ENCODE measurements around the gene EFNA2.

DNA sequence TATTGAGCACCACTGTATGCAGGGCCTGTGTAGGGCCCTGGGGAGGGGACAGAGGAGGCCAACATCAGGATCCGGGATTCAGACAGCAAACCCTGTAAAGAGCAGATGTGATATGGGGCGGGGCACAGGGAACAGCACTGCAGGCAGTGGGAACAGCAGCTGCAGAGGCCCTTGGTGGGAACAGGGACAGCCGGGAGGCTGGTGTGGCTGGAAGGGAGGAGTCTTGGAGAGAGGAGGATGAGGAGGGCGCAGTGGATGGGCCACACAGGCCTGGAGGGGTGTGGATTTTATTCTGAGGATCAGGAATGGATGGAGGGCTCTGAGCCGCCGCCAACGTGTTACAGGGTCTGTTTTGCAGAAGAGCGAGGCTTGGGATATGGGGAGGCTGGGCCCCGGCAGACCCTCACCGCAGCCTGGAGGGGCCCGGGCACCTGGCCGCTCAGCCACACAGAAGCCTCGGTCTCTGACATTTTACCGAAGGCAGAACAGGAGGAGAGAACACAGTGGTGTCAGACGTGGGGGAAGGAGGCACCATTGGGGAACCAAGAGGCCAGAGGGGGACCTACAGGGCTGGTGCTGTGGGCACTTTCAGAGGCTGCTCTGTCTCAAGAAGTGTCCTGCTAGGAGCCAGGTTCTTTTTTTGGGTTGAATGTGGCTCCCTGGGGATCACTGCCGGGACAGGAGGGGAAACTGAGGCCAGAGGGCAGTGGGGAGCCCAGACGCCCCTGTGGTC, 6.9 kb downstream of the EFNA2 start:
- TF ChIP-seq, protein P1, sequence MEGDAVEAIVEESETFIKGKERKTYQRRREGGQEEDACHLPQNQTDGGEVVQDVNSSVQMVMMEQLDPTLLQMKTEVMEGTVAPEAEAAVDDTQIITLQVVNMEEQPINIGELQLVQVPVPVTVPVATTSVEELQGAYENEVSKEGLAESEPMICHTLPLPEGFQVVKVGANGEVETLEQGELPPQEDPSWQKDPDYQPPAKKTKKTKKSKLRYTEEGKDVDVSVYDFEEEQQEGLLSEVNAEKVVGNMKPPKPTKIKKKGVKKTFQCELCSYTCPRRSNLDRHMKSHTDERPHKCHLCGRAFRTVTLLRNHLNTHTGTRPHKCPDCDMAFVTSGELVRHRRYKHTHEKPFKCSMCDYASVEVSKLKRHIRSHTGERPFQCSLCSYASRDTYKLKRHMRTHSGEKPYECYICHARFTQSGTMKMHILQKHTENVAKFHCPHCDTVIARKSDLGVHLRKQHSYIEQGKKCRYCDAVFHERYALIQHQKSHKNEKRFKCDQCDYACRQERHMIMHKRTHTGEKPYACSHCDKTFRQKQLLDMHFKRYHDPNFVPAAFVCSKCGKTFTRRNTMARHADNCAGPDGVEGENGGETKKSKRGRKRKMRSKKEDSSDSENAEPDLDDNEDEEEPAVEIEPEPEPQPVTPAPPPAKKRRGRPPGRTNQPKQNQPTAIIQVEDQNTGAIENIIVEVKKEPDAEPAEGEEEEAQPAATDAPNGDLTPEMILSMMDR (IDR thresholded peaks at IDR 0.05): no peak
- TF ChIP-seq POLR2A (IDR thresholded peaks at IDR 0.05): no peak
